ENCODE data around the gene WDR5B. TPM values are rescaled to one million over a fixed set of nuclear protein-coding genes. Genes with fewer than 3 reads are reported as not detected.
A peak's percentile ranks its signal among the peaks of the same experiment; 100 is the strongest.

The WDR5B gene
- polyA plus RNA-seq, 1 experiment: 2.8 TPM

DNA sequence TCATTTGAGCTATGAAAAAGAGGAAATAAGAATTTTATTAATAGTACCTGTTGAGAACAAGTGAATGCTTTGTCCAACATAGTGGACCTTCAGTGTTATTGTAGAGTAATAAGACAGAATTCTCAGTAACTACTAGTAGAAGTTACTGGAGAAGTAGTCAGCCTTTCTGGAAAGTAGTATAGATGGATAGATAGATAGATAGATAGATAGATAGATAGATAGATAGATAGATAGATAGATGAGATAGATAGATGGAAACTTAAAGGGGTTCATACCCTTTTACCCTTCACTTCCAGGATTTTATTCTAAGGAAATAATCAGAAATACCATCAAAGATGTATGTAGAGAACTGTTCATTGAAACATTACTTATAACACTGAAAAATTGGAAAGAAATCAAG is 26.7 kb downstream of the WDR5B start:
- DNase-seq (ENCODE audit: low read depth): no peak
- ChIA-PET POLR2A (no interaction called here), CTCF (interaction anchor here (0.6 to 2.4 kb wide), 2 partner anchors 291 to 634 kb away, joined by 3 to 12 read pairs; partner anchors contain the start of gene PARP14)
- TF ChIP-seq, protein P1, sequence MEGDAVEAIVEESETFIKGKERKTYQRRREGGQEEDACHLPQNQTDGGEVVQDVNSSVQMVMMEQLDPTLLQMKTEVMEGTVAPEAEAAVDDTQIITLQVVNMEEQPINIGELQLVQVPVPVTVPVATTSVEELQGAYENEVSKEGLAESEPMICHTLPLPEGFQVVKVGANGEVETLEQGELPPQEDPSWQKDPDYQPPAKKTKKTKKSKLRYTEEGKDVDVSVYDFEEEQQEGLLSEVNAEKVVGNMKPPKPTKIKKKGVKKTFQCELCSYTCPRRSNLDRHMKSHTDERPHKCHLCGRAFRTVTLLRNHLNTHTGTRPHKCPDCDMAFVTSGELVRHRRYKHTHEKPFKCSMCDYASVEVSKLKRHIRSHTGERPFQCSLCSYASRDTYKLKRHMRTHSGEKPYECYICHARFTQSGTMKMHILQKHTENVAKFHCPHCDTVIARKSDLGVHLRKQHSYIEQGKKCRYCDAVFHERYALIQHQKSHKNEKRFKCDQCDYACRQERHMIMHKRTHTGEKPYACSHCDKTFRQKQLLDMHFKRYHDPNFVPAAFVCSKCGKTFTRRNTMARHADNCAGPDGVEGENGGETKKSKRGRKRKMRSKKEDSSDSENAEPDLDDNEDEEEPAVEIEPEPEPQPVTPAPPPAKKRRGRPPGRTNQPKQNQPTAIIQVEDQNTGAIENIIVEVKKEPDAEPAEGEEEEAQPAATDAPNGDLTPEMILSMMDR (IDR thresholded peaks at IDR 0.05; ENCODE audit: insufficient read depth, low read depth, low read length): no peak
- Histone ChIP-seq H3K36me3 (ENCODE audit: control insufficient read depth, insufficient read depth, low read length) (no peaks in the 10 kb centered on the region), H3K27me3 (ENCODE audit: control insufficient read depth, insufficient read depth, low read length) (no peaks in the 10 kb centered on the region), H3K4me3 (ENCODE audit: low read depth, low read length) (no peak overlapping the region)

DNA sequence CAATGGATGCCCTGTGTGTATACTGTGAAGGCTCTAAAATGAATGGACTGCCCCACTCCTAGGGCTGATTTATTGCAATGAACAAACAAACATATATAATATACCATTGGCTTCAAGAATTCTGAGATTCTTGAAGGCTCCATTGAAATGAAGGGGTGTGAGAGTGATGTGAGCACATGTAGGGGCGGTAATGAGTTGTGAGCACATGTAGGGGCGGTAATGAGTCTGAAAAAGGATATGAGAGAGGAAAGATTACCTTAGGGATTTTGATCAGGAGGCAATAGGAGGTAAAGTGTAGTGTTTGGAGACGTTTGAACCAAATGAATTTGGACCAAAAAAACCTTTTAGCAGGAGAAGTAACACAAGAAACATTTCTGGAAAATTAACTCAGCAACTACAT is 28.2 kb downstream of the WDR5B start:
- H3K27me3 ChIP-seq (ENCODE audit: control insufficient read depth, insufficient read depth, low read length): no peaks in the 10 kb centered on the region
- ChIA-PET POLR2A (no interaction called here), CTCF (no interaction called here)
- TF ChIP-seq, protein P1 (IDR thresholded peaks at IDR 0.05; ENCODE audit: insufficient read depth, low read depth, low read length): no peak
- H3K4me3 ChIP-seq (ENCODE audit: low read depth, low read length): no peak overlapping the region
- H3K36me3 ChIP-seq (ENCODE audit: control insufficient read depth, insufficient read depth, low read length): no peaks in the 10 kb centered on the region
- no peak for DNase-seq (ENCODE audit: low read depth)

DNA sequence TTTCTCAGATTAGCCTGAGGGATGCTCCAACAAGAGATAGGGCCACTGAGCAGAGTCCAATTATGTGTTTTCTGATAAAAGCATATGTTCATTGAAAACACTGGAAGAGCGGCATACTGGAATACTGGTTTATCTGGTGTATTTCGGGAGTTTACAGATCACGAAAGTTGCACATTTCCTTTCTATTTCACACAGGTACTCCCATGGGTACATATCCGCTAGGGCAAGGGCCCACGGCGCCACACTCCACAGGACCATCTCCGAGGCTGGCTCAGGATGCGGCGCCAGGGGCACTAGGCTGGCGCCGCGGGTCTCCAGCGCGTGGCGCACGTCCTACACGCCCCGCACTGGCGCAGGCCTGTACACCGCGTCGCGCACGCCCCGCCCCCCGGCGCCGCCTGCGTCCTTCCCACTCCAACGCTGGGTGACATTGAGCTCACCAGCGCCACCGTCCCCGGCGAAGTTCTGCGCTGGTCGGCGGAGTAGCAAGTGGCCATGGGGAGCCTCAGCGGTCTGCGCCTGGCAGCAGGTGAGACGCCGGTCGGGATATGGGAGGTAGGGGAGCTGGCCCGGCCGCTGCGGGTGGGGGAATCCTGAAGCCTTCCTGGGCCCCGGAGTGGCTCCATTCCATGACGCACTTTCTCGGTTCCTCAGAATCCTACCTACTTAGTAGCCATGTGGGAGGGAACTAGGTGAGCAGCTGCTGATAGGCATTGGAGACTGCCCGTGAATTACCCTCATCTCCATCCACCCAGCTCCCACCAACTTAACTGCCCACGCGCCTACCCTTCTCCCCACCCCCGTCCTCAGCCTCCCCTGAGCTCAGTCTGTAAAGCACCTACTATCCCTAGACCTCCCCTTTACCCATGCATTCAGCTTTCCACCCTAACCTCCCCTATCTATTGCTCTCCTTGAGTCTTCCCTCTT is 31.8 kb downstream of the WDR5B start, which contains the start of gene FAM162A:
TSS of gene FAM162A (plus strand) at position 412 of the 927 bp plus-strand sequence. CDS start at position 496, 84 bp downstream.
- CTCF ChIA-PET: interaction anchor here (0.6 to 3.3 kb wide), 3 partner anchors 10 to 296 kb away, joined by 4 to 32 read pairs (median 5); no protein-coding TSS in a partner anchor
- DNase-seq (ENCODE audit: low read depth): peak; percentile 41
- Histone ChIP-seq H3K4me3 (ENCODE audit: low read depth, low read length) (peak within 1 kb of the TSS; percentile 68), H3K36me3 (ENCODE audit: control insufficient read depth, insufficient read depth, low read length) (no peaks in the 10 kb centered on the region), H3K27me3 (ENCODE audit: control insufficient read depth, insufficient read depth, low read length) (no peaks in the 10 kb centered on the region)
- POLR2A ChIA-PET: interaction anchor here (0.6 kb wide), 2 partner anchors 9 to 490 kb away, joined by 4 to 7 read pairs; no protein-coding TSS in a partner anchor
- TF ChIP-seq, protein P1 (IDR thresholded peaks at IDR 0.05; ENCODE audit: insufficient read depth, low read depth, low read length): peak; percentile 61

DNA sequence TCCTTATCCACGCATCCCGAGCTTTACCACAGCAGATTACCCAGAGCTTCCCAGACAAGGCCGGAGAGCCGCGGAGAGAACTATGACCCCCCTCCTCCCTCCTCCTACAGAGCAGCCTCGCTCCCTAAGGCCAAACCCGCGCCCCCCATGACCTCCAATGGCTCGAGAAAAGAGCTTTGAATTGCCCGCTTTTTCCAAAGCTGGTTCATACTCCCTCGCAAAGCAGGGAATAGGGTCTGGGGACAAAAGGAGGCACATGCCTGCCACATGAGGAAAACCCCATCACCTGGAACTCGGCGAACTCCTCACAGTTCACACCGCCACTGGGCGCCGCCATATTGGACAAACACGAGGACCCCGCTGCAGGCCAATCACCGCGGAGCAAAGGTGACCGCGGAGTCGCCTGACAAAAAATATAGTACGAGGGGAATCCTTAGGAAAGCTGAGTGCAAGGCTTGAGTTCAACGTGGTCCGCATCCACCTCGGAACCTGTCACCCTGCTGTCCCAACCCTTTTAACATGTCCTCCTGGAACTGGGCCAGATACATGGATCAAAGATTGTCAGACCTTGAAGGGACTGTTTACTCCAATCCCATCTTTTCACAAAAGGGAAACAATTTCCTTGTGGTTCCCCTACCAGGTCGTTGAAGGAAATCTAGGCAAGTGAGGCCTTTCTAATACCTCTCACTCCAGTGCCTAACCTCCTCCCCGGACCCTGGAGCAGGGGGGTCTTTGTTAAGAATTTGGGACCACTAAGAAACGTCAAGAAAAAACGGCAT is 32.8 kb downstream of the WDR5B start, which contains the start of gene MIX23:
TSS of gene MIX23 (minus strand) at position 344 of the 779 bp plus-strand sequence. CDS start at position 337, 7 bp downstream.
- POLR2A ChIA-PET: no interaction called here
- TF ChIP-seq, protein P1 (IDR thresholded peaks at IDR 0.05; ENCODE audit: insufficient read depth, low read depth, low read length): no peak
- Histone ChIP-seq H3K4me3 (ENCODE audit: low read depth, low read length) (peak within 1 kb of the TSS; percentile 68), H3K36me3 (ENCODE audit: control insufficient read depth, insufficient read depth, low read length) (no peaks in the 10 kb centered on the region), H3K27me3 (ENCODE audit: control insufficient read depth, insufficient read depth, low read length) (no peaks in the 10 kb centered on the region)
- CTCF ChIA-PET: interaction anchor here (2.0 to 3.3 kb wide), 2 partner anchors 10 to 16 kb away, joined by 5 to 32 read pairs; no protein-coding TSS in a partner anchor
- no peak for DNase-seq (ENCODE audit: low read depth)

Measured in BJ (cell line).